Lower leg skin (tissue), 3 donors: ENCODE measurements around the gene CCDC15.

Experiments
- POLR2A ChIP-seq, 2 donors: fragments of 450-650 bp; IDR thresholded peaks; one replicate each; pipeline ENCODE4 v1.6.1; 2016 to 2017; ENCODE audit warnings: antibody characterized with exemption in 2 of 2, mild to moderate bottlenecking in 1 of 2, moderate library complexity in 1 of 2
- TF ChIP-seq, protein P1 (sequence below), 3 donors: fragments of 450-650 bp; IDR thresholded peaks; one replicate each; pipeline ENCODE4 v1.5.1; 2016; ENCODE audit warnings: antibody characterized with exemption in 3 of 3, mild to moderate bottlenecking in 3 of 3, moderate library complexity in 2 of 3

DNA sequence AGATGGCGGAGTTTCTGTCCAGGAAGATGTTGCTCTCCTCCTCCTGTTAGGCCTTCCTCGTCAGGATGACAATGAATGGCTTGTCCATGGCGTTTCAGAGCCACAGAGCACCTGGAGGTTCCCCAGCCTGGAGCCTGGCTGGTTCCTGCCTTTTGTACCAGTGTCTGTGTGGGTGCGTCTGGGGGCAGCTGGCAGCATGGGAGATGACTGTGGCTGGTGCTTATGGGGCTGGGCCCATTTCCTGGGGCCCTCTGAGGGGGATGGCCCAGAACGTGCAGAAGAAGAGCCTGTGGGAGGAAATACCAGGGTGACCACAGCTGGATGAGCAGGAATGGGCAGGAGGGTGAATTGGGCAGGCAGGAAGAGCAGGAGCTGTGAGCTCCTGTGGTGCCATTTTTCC, 115.8 kb downstream of the CCDC15 start:
- no peak for TF ChIP-seq POLR2A (IDR thresholded peaks at IDR 0.05)
- TF ChIP-seq, protein P1, sequence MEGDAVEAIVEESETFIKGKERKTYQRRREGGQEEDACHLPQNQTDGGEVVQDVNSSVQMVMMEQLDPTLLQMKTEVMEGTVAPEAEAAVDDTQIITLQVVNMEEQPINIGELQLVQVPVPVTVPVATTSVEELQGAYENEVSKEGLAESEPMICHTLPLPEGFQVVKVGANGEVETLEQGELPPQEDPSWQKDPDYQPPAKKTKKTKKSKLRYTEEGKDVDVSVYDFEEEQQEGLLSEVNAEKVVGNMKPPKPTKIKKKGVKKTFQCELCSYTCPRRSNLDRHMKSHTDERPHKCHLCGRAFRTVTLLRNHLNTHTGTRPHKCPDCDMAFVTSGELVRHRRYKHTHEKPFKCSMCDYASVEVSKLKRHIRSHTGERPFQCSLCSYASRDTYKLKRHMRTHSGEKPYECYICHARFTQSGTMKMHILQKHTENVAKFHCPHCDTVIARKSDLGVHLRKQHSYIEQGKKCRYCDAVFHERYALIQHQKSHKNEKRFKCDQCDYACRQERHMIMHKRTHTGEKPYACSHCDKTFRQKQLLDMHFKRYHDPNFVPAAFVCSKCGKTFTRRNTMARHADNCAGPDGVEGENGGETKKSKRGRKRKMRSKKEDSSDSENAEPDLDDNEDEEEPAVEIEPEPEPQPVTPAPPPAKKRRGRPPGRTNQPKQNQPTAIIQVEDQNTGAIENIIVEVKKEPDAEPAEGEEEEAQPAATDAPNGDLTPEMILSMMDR (IDR thresholded peaks at IDR 0.05), result no peak
